SIG-M5 treated with dmso at 0.1 percent for 504 hours (cell line): ENCODE data around the gene FFAR3.

Experiments used
- DNase-seq: peaks from one replicate; lab custom pipeline; 2025; ENCODE audit not compliant: unreplicated experiment; lab: John Stamatoyannopoulos, UW

Gene FFAR3

GRCh38 chr19:35329323-35329722, 28.9 kb upstream of the FFAR3 start:
- no peak for DNase-seq

DNA sequence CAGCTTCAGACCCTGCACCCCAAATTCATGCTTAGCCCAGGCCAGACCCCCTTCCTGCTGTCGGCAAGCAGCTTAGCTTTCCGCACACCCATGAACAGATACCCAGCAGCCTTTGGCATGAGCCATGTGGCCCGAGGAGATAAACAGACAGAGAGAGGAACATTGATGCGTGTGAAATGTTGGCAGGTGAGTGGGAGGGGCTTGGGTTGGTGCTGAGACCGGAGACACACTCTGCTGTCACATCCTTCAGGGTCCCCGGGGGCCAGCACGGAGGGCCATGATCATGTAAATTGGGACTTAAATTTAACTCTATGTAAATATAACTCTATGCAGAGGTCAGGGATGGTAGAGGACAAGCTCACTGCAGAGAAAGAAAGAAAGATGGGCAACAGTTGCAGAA, 27.8 kb upstream of the FFAR3 start:
- DNase-seq: no peak

- no peak for DNase-seq
Observed at GRCh38 chr19:35331551-35332214, 26.6 kb upstream of the FFAR3 start.

- DNase-seq: no peak
Observed at GRCh38 chr19:35332817-35333216, 25.4 kb upstream of the FFAR3 start.

GRCh38 chr19:35334144-35334753, 24.0 kb upstream of the FFAR3 start:
- no peak for DNase-seq

DNA sequence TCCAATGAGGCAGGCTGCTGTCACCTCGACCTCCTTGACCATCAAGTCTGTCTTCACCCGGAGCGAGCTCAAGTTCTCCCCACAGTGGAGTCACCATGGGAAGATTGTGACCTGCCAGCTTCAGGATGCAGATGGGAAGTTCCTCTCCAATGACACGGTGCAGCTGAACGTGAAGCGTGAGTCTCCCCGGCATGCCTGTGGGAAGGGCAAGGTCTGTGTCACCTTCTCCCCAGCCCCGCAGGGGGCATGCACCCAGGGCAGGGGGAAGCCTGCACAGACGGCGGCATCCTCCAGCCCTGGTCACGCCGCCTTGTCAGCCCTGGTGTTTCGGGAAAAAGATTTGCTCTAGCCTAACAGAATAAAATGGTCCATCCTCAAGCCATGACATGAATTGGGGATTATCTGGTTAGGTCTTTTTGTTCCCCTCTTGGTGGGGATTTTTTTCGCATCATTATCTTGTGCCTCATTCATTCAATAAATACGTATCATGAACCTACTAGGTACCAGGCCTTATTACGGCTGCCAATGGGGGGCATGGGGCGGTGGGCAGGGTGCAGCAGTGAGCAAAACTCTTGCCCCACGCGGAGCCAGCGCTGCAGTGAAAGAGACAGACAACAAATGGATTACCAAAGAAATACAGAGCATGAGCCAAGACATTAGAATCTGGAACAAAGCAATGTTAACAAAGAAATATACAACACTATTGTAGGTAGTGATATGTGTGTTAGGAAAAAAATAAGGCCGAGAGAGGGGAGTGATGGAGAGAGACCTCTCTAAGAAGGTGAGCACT, 21.9 kb upstream of the FFAR3 start:
- no peak for DNase-seq

- DNase-seq: no peak
Observed at GRCh38 chr19:35337097-35337983, 20.9 kb upstream of the FFAR3 start.

DNA sequence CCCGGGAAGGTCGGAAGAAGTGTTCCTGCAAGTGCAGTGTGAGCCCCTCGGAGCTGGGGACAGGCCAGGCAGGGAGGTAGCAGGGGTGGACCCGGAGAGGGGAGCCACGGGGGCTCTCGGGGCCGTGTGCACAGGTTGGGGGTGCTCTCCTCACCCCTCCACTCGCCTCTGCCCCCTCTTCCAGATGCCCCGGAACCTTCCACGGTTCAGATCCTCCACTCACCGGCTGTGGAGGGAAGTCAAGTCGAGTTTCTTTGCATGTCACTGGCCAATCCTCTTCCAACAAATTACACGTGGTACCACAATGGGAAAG, 20.3 kb upstream of the FFAR3 start:
- DNase-seq: no peak

- DNase-seq: no peak
Observed at GRCh38 chr19:35340431-35340830, 17.8 kb upstream of the FFAR3 start.

- no peak for DNase-seq
Observed at GRCh38 chr19:35341006-35341405, 17.3 kb upstream of the FFAR3 start.

DNA sequence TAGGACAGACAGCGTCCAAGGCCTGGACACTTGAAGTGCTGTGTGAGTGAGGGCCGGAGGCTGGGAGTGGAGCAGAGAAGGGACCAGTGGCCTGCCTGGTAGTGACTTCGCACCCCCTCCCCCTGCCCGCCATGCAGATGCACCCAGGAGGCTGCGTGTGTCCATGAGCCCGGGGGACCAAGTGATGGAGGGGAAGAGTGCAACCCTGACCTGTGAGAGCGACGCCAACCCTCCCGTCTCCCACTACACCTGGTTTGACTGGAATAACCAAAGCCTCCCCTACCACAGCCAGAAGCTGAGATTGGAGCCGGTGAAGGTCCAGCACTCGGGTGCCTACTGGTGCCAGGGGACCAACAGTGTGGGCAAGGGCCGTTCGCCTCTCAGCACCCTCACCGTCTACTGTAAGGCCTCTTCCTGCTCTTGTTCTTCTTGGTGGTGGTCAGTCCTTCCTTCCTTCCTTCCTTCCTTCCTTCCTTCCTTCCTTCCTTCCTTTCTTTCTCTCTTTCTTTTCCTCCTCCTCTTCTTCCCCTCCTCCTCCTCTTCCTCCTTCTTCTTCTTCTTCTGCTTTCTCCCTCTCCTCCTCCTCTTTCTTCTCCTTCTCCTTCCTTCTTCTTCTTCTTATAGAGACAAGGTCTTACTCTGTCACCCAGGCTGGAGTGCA, 16.6 kb upstream of the FFAR3 start:
- no peak for DNase-seq

GRCh38 chr19:35342430-35342829, 15.8 kb upstream of the FFAR3 start:
- no peak for DNase-seq

DNA sequence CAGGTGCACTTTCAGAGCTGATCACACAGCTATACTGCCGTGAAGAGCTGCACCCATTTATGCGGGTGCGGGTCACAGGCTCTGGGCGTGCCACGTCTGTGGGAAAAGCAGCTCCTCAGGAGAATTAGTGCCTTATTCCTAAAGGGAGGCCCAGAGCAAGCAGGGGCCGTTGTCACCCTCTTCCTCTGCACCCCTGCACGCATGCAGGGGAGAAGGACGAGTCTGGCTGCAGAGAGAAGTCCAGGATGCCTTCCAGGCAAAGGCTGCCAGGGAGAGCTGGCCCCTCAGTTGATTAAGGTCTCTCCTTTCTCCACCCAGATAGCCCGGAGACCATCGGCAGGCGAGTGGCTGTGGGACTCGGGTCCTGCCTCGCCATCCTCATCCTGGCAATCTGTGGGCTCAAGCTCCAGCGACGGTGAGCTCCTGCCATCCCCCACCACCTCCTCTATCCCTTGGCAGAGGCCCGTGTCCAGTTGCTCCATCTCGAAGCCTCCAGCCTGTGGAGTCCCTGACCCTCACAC, 13.7 kb upstream of the FFAR3 start:
- no peak for DNase-seq

DNA sequence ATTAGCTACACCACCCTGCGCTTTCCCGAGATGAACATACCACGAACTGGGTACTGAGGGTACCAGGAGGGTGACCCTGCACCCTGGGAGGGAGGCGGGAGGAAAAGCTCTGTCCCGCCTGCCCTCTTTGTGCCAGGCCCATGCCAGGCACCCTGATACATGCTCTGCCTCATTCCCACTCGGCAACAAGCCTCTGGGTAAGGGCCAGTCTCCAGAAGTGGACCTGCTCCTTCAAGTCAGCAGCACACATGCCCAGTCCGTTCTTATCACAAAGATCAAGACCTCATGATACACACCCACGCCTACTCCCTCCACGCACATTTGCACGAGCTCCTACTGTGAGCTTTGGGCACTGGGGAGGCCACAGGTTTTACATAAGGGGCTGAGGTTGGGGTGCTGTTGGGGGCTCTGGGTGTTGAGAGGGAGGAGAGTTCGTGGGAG, 12.6 kb upstream of the FFAR3 start:
- no peak for DNase-seq

DNA sequence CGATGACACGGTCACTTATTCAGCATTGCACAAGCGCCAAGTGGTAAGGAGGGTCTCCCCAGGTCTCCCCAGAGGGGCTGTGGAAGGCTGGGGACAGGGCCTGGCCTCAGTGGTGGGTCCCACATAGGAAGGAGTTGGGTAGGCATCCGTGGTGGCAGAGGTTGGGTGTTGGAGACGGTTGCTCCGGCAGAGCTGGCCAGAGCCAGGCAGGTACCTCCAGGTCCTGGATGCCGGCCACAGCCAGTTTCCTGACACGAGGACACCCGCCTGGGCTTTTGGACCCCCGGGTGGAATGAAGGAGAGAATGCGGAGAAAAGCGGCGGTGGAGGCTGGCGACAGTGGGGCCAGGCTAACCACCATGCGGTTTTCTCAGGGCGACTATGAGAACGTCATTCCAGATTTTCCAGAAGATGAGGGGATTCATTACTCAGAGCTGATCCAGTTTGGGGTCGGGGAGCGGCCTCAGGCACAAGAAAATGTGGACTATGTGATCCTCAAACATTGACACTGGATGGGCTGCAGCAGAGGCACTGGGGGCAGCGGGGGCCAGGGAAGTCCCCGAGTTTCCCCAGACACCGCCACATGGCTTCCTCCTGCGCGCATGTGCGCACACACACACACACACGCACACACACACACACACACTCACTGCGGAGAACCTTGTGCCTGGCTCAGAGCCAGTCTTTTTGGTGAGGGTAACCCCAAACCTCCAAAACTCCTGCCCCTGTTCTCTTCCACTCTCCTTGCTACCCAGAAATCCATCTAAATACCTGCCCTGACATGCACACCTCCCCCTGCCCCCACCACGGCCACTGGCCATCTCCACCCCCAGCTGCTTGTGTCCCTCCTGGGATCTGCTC, 11.8 kb upstream of the FFAR3 start:
- DNase-seq: no peak

DNA sequence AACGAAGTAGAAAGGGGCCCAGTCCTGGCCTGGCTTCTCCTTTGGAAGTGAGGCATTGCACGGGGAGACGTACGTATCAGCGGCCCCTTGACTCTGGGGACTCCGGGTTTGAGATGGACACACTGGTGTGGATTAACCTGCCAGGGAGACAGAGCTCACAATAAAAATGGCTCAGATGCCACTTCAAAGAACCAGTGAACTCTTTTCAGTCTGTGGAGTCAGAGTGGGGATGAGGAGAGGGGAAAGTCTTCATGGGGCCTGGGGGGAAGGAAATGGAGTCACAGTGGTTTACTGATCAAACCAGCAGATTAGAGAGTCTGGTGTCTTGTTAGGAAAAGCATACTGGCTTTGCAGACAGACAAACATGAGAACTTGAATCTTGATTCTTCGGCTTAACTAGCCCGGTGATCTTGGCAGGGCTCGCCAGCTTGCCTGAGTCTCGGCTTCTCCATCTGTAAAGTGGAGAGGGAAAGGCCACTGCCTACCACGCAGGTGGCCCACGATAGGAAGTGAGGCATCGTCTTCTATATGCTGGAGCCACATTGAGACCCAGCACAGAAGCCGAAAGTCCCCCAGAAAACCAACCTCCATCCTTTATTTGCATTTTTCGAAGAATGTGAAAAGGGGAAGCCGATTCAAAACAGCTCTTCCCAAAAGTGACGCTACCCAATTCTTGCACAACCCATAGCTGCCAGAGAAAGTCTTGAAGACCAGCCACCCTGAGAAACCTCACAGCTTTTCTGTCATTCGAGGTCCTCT, 10.9 kb upstream of the FFAR3 start, which contains the start of gene FFAR1:
TSS of gene FFAR1 (plus strand) at position 732 of the 759 bp plus-strand sequence. CDS start 3,650 bp downstream, outside the sequence.
- peak; percentile 82 for DNase-seq

GRCh38 chr19:35347930-35348298, 10.3 kb upstream of the FFAR3 start:
- no peak for DNase-seq

DNA sequence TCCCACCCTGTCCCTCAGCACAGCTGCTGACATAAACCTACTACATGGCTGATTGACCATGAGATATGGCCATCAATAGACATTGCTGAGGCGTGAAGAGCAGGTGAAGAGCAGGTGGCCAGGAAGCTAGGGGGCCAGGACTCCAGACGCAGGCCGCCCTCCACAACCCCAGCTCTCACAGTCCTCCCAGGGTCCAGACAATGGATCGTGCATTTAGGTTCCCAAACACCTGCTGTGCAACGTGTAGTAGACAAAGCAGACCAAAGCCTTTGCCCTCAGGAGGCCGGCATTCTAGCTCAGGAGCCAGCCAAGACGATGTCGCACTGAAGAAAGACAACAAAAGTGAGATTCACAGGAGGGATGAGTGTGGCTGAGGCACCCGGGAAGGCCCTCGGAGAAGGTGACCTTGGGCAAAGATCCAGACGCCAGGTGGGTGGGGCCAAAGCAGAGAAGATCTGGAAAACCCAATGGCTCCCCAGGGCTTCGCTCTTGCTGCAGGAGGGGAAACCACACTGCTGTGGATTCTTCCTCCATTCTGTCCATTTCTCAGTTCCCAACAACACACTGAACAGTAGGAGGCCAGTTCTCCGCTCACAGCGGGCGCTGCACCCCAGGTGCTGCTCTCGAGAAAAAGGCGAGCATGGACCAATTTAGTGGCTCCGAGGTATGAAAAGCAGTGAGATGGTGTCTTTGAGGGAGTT, 9.2 kb upstream of the FFAR3 start:
- no peak for DNase-seq
